Smooth muscle cell of the coronary artery (primary cell): ENCODE results near the gene COA3. TPM values are rescaled to one million over a fixed set of nuclear protein-coding genes. Genes with fewer than 3 reads are reported as not detected.

Source experiments
- total RNA-seq: library from RNA; depleted of rRNA; stranded (reverse); fragments of >200 nt; gene quantifications from 2 replicates; pipeline ENCODE4 v1.2.3, GENCODE V29; 2014; ENCODE audit warnings: low replicate concordance

COA3 gene
- total RNA-seq = 61.5 and 63.4 TPM in 2 replicates

GRCh38 chr17:42798383-42799380 lies at the start of gene COA3, which contains the start of gene CNTD1:
Gene COA3, minus strand, starts transcription at chr17:42798704. Its CDS starts 23 bp downstream, at chr17:42798681.
Gene CNTD1, plus strand, starts transcription at chr17:42798861. Its CDS starts 207 bp downstream, at chr17:42799068.

GRCh38 chr17:42844271-42844670 lies 45.8 kb upstream of the COA3 start, which contains the start of gene AOC2:
Gene AOC2, plus strand, starts transcription at chr17:42844580. Its CDS starts 47 bp downstream, at chr17:42844627.

GRCh38 chr17:42832934-42833766 lies 34.6 kb upstream of the COA3 start, which contains the start of gene PSME3:
Gene PSME3, plus strand, starts transcription at chr17:42833397. Its CDS starts 235 bp downstream, at chr17:42833632.

GRCh38 chr17:42779936-42780850 lies 18.3 kb downstream of the COA3 start, which contains the start of gene WNK4:
Gene WNK4, plus strand, starts transcription at chr17:42780610. Its CDS starts 89 bp downstream, at chr17:42780699.

GRCh38 chr17:42773290-42774035 lies 25.0 kb downstream of the COA3 start, which contains the start of gene VPS25:
Gene VPS25, plus strand, starts transcription at chr17:42773449. Its CDS starts 27 bp downstream, at chr17:42773476.

GRCh38 chr17:42760652-42761581 lies 37.6 kb downstream of the COA3 start, which contains the start of gene RAMP2:
Gene RAMP2, plus strand, starts transcription at chr17:42761227. Its CDS starts 35 bp downstream, at chr17:42761262.

Other genes with a start within 250 kb of the COA3 start
- 1.8 and 8.9 TPM in 2 replicates for gene HSD17B1, start 245.8 kb downstream of the COA3 start, total RNA-seq
- gene COASY, start 236.6 kb downstream of the COA3 start, total RNA-seq = 5.4 and 8.2 TPM in 2 replicates
- 33.7 and 38.0 TPM in 2 replicates for gene MLX, start 231.6 kb downstream of the COA3 start, total RNA-seq
- gene PSMC3IP, start 221.0 kb downstream of the COA3 start, total RNA-seq = 2.8 and 3.7 TPM in 2 replicates
- gene RETREG3, start 189.3 kb downstream of the COA3 start, total RNA-seq = 56.1 and 95.8 TPM in 2 replicates
- 21.9 and 23.5 TPM in 2 replicates for gene TUBG1, start 189.0 kb downstream of the COA3 start, total RNA-seq
- gene TUBG2, start 139.4 kb downstream of the COA3 start, total RNA-seq = 5.4 and 6.8 TPM in 2 replicates
- gene PLEKHH3, start 121.7 kb downstream of the COA3 start, total RNA-seq = 9.1 and 10.9 TPM in 2 replicates
- 1.3 and 4.3 TPM in 2 replicates for gene CCR10, start 116.9 kb downstream of the COA3 start, total RNA-seq
- 24.3 and 26.6 TPM in 2 replicates for gene CNTNAP1, start 116.2 kb downstream of the COA3 start, total RNA-seq
- gene EZH1, start 53.7 kb downstream of the COA3 start, total RNA-seq = 6.7 and 31.2 TPM in 2 replicates
- 0.30 TPM in 1 of 2 replicates, not detected in the other for gene RAMP2, start 37.5 kb downstream of the COA3 start, total RNA-seq
- 53.2 and 64.7 TPM in 2 replicates for gene VPS25, start 25.3 kb downstream of the COA3 start, total RNA-seq
- 0.12 and 1.6 TPM in 2 replicates for gene WNK4, start 18.1 kb downstream of the COA3 start, total RNA-seq
- gene CNTD1, start 157 bp upstream of the COA3 start, total RNA-seq = 0.30 TPM in 1 of 2 replicates, not detected in the other
- 150 and 195 TPM in 2 replicates for gene BECN1, start 25.6 kb upstream of the COA3 start, total RNA-seq
- 32.3 and 68.3 TPM in 2 replicates for gene PSME3, start 34.7 kb upstream of the COA3 start, total RNA-seq
- gene AOC2, start 45.9 kb upstream of the COA3 start, total RNA-seq = 0.23 and 0.30 TPM in 2 replicates
- gene AOC3, start 52.5 kb upstream of the COA3 start, total RNA-seq = 0.23 and 0.94 TPM in 2 replicates
- not detected in 2 replicates for gene G6PC1, start 102.1 kb upstream of the COA3 start, total RNA-seq
- 30.8 and 33.9 TPM in 2 replicates for gene AARSD1, start 165.8 kb upstream of the COA3 start, total RNA-seq
- gene PTGES3L, start 181.4 kb upstream of the COA3 start, total RNA-seq = 1.1 TPM in 1 of 2 replicates, not detected in the other
- 10.7 and 12.1 TPM in 2 replicates for gene RUNDC1, start 181.9 kb upstream of the COA3 start, total RNA-seq
- 1,818 and 2,251 TPM in 2 replicates for gene RPL27, start 199.7 kb upstream of the COA3 start, total RNA-seq
- 17.7 and 20.4 TPM in 2 replicates for gene IFI35, start 208.1 kb upstream of the COA3 start, total RNA-seq
- 139 and 934 TPM in 2 replicates for gene VAT1, start 223.7 kb upstream of the COA3 start, total RNA-seq
- gene RND2, start 226.5 kb upstream of the COA3 start, total RNA-seq = 0.53 and 0.82 TPM in 2 replicates